K562 (cell line): ENCODE measurements around the gene NOL12. TPM values are rescaled to one million over a fixed set of nuclear protein-coding genes. Genes with fewer than 3 reads are reported as not detected.

Source experiments
- ATAC-seq: fragments of 200-7000 bp; cut with Tn5 transposase; 3 replicates; pipeline ENCODE4 v1.9.1; 2020; ENCODE audit warnings: moderate library complexity
- BruUV-seq: library from RNA; stranded (reverse); fragments of 400-500 nt; replicated peaks from 2 replicates; lab custom pipeline; 2021; lab: Mats Ljungman, UMichigan
- CTCF ChIA-PET: fragments of 300-600 bp; formaldehyde crosslinking; extraction: SDS; loops from one replicate; lab custom pipeline; 2021; ENCODE audit warnings: low intra/inter-chr PET ratio; lab: Yijun Ruan, JAX
- POLR2A ChIA-PET: fragments of 300-600, 350-650 bp; sonication (Branson Sonifier 250); formaldehyde crosslinking; extraction: SDS; loops from one replicate; lab custom pipeline; 2021; ENCODE audit warnings: antibody characterized with exemption, inconsistent platforms; lab: Yijun Ruan, JAX
- DNase-seq, 4 experiments: peaks; one replicate each; pipeline versions ENCODE4 v3.0.0 to v3.0.0-alpha.2; 2011 to 2018; ENCODE audit warnings: low spot score in 3 of 4, mixed read lengths in 3 of 4; ENCODE audit errors: extremely low read depth in 1 of 4
- FAIRE-seq: peaks from 2 replicates; lab custom pipeline; 2011; peaks lifted over from hg19 to GRCh38; lab: Jason Lieb, UNC
- H2AFZ ChIP-seq: 2 replicates; pipeline ENCODE4 v1.6.0; 2011; ENCODE audit warnings: low read depth, low read length, control low read depth, inconsistent platforms
- H3K27ac ChIP-seq: fragments of 200-600 bp; 3 replicates; pipeline ENCODE4 v1.8.0; 2011; ENCODE audit warnings: low read depth, mild to moderate bottlenecking, control low read depth, inconsistent platforms, low read length, moderate library complexity, mixed read lengths; ENCODE audit errors: extremely low read depth
- H3K27me3 ChIP-seq, 2 experiments: fragments of 300-600 bp in 1 of 2; 2 replicates in 1 of 2; 3 replicates in 1 of 2; pipeline versions ENCODE4 v1.6.0 to v1.8.0; 2011; ENCODE audit warnings: inconsistent platforms in 2 of 2, low read length in 2 of 2, mild to moderate bottlenecking in 1 of 2, mixed read lengths in 1 of 2, moderate library complexity in 1 of 2; ENCODE audit not compliant: control insufficient read depth in 2 of 2, insufficient read depth in 2 of 2
- H3K36me3 ChIP-seq: fragments of 300-600 bp; 3 replicates; pipeline ENCODE4 v1.8.0; 2011; ENCODE audit warnings: mild to moderate bottlenecking, low read length, inconsistent platforms; ENCODE audit not compliant: control insufficient read depth, insufficient read depth
- H3K4me1 ChIP-seq, 2 experiments: fragments of 200-600 bp in 1 of 2; replicated peaks in 1 of 2; 2 replicates in 1 of 2; 3 replicates in 1 of 2; pipeline versions ENCODE4 v1.5.1 to v1.8.0; 2011; ENCODE audit warnings: inconsistent platforms in 2 of 2, low read length in 2 of 2, mild to moderate bottlenecking in 1 of 2, mixed read lengths in 1 of 2, moderate library complexity in 1 of 2; ENCODE audit not compliant: control insufficient read depth in 2 of 2, insufficient read depth in 2 of 2
- H3K4me2 ChIP-seq: 2 replicates; pipeline ENCODE4 v1.6.1; 2011; ENCODE audit warnings: low read length, control low read depth, inconsistent platforms, mixed read lengths; ENCODE audit not compliant: insufficient read depth
- H3K4me3 ChIP-seq: fragments of 200-600 bp; sonication (generic), shearing (Covaris generic); 2 replicates; pipeline ENCODE4 v1.5.1; 2016; ENCODE audit warnings: control low read depth, inconsistent platforms
- H3K79me2 ChIP-seq: fragments of 200-600 bp; 3 replicates; pipeline ENCODE4 v1.8.0; 2011; ENCODE audit warnings: low read length, inconsistent platforms; ENCODE audit not compliant: control insufficient read depth, insufficient read depth
- H3K9ac ChIP-seq, 2 experiments: 2 replicates each; pipeline versions ENCODE4 v1.6.0 to v1.6.1; 2011; ENCODE audit warnings: low read depth in 2 of 2, low read length in 2 of 2, control low read depth in 1 of 2, inconsistent platforms in 1 of 2, mild to moderate bottlenecking in 1 of 2, mixed read lengths in 1 of 2; ENCODE audit not compliant: insufficient read depth in 1 of 2
- H3K9me1 ChIP-seq: one replicate; pipeline ENCODE4 v1.6.0; 2011; ENCODE audit warnings: inconsistent platforms, mild to moderate bottlenecking, low read length, moderate library complexity; ENCODE audit not compliant: control insufficient read depth, insufficient read depth
- H3K9me3 ChIP-seq: replicated peaks from 2 replicates; pipeline ENCODE4 v1.5.1; 2011; ENCODE audit warnings: low read depth, low read length, inconsistent platforms; ENCODE audit not compliant: control insufficient read depth, insufficient read depth
- H4K20me1 ChIP-seq: replicated peaks from 2 replicates; pipeline ENCODE4 v1.6.1; 2011; ENCODE audit warnings: low read length, inconsistent platforms, mixed read lengths; ENCODE audit not compliant: control insufficient read depth, insufficient read depth
- ATF1 ChIP-seq, 2 experiments: fragments of 450-650 bp in 1 of 2; IDR thresholded peaks; 2 replicates each; pipeline ENCODE4 v1.6.1; 2016; ENCODE audit warnings: missing compliant biosample characterization in 1 of 2, missing genetic modification characterization in 1 of 2
- BRF1 ChIP-seq: IDR thresholded peaks from 3 replicates; pipeline ENCODE4 v1.6.1; 2011; ENCODE audit warnings: borderline replicate concordance, mild to moderate bottlenecking; ENCODE audit not compliant: insufficient read length; ENCODE audit errors: extremely low read depth
- SLC30A9 ChIP-seq: fragments of 250-450 bp; sonication (Bioruptor Pico); IDR thresholded peaks from 2 replicates; pipeline ENCODE4 v1.8.0; 2022; ENCODE audit warnings: mild to moderate bottlenecking, moderate library complexity
- SMARCC2 ChIP-seq: fragments of 450-650 bp; IDR thresholded peaks from 2 replicates; pipeline ENCODE4 v1.6.1; 2017; ENCODE audit warnings: antibody characterized with exemption, moderate library complexity, mild to moderate bottlenecking, low read depth
- TARDBP ChIP-seq: fragments of 450-650 bp; IDR thresholded peaks from 2 replicates; pipeline ENCODE4 v1.6.1; 2016
- ZKSCAN1 ChIP-seq: fragments of 150-350 bp; IDR thresholded peaks from 2 replicates; pipeline ENCODE4 v1.6.1; 2016; ENCODE audit warnings: low read depth, low read length
- WGBS: fragments of 100-300 bp; shearing (Covaris generic); methylation state at CpG from one replicate; pipeline ENCODE4 v1.1.6; 2016; ENCODE audit warnings: low coverage, mixed read lengths; ENCODE audit not compliant: insufficient coverage; ENCODE audit errors: missing lambda C conversion rate; 5-methylcytosine and 5-hydroxymethylcytosine counted together
- in situ Hi-C: fragments of 300-500 bp; cut with MboI; formaldehyde crosslinking; loops from 4 replicates; pipeline ENCODE4 v1.15.0; 2018; ENCODE audit warnings: inconsistent platforms, mixed read lengths
- intact Hi-C: fragments of 100-400 bp; cut with micrococcal nuclease; formaldehyde crosslinking; loops from 2 replicates; pipeline ENCODE4 v1.14.2; 2022
- polyA plus RNA-seq, 8 experiments: library from polyadenylated mRNA; depleted of rRNA in 4 of 8; stranded (reverse) in 5 of 8; unstranded in 3 of 8; fragments of >200 nt; fragmentation: Nextera tagmentation in 2 of 8; fragmentation: Illumina TruSeq in 1 of 8; extraction: Ambion mirVana in 2 of 8; extraction: Trizol in 1 of 8; gene quantifications; 2 replicates each; pipeline versions ENCODE4 v1.2.1 to v1.2.3, GENCODE V29; 2011 to 2014; ENCODE audit warnings: inconsistent platforms in 1 of 8, missing spikeins in 1 of 8
- total RNA-seq, 7 experiments: library from RNA; depleted of rRNA in 6 of 7; stranded (reverse); fragments of >200 nt in 6 of 7; fragmentation: Illumina TruSeq in 2 of 7; extraction: Trizol in 2 of 7; gene quantifications; 2 replicates each; pipeline versions ENCODE4 v1.2.1 to v1.2.3, GENCODE V29; 2011 to 2021; ENCODE audit warnings: low replicate concordance in 1 of 7
- TF ChIP-seq, protein P1 (sequence below): fragments of 450-650 bp; IDR thresholded peaks from 2 replicates; pipeline ENCODE4 v1.6.1; 2016; ENCODE audit warnings: borderline replicate concordance
- TF ChIP-seq, protein P2 (sequence below): fragments of 250-450 bp; sonication (Bioruptor Pico); IDR thresholded peaks from 2 replicates; pipeline ENCODE4 v1.8.0; 2022; ENCODE audit warnings: moderate library complexity, mild to moderate bottlenecking, inconsistent platforms
- TF ChIP-seq, protein P3 (sequence below): IDR thresholded peaks from 2 replicates; pipeline ENCODE4 v1.6.1; 2012; ENCODE audit warnings: low read depth, low read length, improper control_type of control experiment, borderline replicate concordance
- TF ChIP-seq, protein P4 (sequence below): fragments of 450-650 bp; IDR thresholded peaks from 2 replicates; pipeline ENCODE4 v1.6.1; 2018; ENCODE audit not compliant: partially characterized antibody

NOL12 gene
- total and polyA plus RNA-seq, 9 of the 15 experiments (the other 6 are each of a cell fraction or from before 2014, with no cell fraction given): 2.8 to 40.9 (median 28.5) TPM

DNA sequence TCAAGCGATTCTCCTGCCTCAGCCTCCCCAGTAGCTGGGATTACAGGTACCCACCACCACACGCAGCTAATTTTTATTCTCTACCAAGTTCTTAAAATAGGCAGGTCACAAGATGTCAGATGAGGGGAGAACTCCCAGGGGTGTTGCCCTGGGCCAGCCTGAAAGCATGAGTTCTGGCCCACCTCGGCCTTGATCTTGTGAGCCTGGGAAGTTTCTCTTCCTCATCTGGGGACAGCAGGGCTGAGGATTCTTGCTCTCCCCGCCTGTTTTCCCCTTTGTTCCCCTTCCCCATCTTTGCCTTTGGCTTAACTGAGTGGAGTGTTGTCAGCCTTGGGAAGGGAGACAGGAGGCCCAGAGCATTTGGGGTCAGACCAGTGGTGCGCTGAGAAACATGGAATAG is 24.1 kb upstream of the NOL12 start:
- Histone ChIP-seq H3K4me3 (no peak overlapping the region), H3K4me1 (peaks cover 20 to 34% of the 10 kb centered on the region in 2 experiments), H3K79me2 (peaks cover 69% of the 10 kb centered on the region), H3K27ac (no peak overlapping the region), H3K9me3 (no peaks in the 10 kb centered on the region), H3K9me1 (peaks cover 4% of the 10 kb centered on the region), H3K36me3 (peaks cover 60% of the 10 kb centered on the region; the same call in 2 of the 3 replicates), H3K9ac (peak overlapping the region in 1 of 2 experiments; percentile 1; a peak in 1 of 4 replicates), H2AFZ (no peak overlapping the region), H3K4me2 (no peak overlapping the region), H3K27me3 (no peaks in the 10 kb centered on the region), H4K20me1 (peaks cover 17% of the 10 kb centered on the region)
- in situ Hi-C loops (no loop called here), intact Hi-C loops (no loop called here)
- DNase-seq: no peak
- no peak for ATAC-seq
- WGBS: 100% methylated on average over 3 of the region's 5 CpGs
- CTCF ChIA-PET: interaction anchor here (0.8 to 1.0 kb wide), 2 partner anchors 20 to 24 kb away, joined by 3 to 4 read pairs; partner anchors contain the start of gene NOL12
- POLR2A ChIA-PET: interaction anchor here (1.7 kb wide), 2 partner anchors 9 to 13 kb away, joined by 10 to 11 read pairs; partner anchors contain the start of gene LGALS1
- no peak for FAIRE-seq
- TF ChIP-seq, protein P1, sequence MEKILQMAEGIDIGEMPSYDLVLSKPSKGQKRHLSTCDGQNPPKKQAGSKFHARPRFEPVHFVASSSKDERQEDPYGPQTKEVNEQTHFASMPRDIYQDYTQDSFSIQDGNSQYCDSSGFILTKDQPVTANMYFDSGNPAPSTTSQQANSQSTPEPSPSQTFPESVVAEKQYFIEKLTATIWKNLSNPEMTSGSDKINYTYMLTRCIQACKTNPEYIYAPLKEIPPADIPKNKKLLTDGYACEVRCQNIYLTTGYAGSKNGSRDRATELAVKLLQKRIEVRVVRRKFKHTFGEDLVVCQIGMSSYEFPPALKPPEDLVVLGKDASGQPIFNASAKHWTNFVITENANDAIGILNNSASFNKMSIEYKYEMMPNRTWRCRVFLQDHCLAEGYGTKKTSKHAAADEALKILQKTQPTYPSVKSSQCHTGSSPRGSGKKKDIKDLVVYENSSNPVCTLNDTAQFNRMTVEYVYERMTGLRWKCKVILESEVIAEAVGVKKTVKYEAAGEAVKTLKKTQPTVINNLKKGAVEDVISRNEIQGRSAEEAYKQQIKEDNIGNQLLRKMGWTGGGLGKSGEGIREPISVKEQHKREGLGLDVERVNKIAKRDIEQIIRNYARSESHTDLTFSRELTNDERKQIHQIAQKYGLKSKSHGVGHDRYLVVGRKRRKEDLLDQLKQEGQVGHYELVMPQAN: no peak
- TF ChIP-seq ZKSCAN1: no peak
- TF ChIP-seq BRF1: no peak
- TF ChIP-seq, protein P2, sequence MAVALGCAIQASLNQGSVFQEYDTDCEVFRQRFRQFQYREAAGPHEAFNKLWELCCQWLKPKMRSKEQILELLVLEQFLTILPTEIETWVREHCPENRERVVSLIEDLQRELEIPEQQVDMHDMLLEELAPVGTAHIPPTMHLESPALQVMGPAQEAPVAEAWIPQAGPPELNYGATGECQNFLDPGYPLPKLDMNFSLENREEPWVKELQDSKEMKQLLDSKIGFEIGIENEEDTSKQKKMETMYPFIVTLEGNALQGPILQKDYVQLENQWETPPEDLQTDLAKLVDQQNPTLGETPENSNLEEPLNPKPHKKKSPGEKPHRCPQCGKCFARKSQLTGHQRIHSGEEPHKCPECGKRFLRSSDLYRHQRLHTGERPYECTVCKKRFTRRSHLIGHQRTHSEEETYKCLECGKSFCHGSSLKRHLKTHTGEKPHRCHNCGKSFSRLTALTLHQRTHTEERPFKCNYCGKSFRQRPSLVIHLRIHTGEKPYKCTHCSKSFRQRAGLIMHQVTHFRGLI (CRISPR knock-in tag): no peak
- no peak for TF ChIP-seq TARDBP
- TF ChIP-seq, protein P3, sequence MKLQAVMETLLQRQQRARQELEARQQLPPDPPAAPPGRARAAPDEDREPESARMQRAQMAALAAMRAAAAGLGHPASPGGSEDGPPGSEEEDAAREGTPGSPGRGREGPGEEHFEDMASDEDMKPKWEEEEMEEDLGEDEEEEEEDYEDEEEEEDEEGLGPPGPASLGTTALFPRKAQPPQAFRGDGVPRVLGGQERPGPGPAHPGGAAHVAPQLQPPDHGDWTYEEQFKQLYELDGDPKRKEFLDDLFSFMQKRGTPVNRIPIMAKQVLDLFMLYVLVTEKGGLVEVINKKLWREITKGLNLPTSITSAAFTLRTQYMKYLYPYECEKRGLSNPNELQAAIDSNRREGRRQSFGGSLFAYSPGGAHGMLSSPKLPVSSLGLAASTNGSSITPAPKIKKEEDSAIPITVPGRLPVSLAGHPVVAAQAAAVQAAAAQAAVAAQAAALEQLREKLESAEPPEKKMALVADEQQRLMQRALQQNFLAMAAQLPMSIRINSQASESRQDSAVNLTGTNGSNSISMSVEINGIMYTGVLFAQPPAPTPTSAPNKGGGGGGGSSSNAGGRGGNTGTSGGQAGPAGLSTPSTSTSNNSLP: no peak
- TF ChIP-seq, protein P4, sequence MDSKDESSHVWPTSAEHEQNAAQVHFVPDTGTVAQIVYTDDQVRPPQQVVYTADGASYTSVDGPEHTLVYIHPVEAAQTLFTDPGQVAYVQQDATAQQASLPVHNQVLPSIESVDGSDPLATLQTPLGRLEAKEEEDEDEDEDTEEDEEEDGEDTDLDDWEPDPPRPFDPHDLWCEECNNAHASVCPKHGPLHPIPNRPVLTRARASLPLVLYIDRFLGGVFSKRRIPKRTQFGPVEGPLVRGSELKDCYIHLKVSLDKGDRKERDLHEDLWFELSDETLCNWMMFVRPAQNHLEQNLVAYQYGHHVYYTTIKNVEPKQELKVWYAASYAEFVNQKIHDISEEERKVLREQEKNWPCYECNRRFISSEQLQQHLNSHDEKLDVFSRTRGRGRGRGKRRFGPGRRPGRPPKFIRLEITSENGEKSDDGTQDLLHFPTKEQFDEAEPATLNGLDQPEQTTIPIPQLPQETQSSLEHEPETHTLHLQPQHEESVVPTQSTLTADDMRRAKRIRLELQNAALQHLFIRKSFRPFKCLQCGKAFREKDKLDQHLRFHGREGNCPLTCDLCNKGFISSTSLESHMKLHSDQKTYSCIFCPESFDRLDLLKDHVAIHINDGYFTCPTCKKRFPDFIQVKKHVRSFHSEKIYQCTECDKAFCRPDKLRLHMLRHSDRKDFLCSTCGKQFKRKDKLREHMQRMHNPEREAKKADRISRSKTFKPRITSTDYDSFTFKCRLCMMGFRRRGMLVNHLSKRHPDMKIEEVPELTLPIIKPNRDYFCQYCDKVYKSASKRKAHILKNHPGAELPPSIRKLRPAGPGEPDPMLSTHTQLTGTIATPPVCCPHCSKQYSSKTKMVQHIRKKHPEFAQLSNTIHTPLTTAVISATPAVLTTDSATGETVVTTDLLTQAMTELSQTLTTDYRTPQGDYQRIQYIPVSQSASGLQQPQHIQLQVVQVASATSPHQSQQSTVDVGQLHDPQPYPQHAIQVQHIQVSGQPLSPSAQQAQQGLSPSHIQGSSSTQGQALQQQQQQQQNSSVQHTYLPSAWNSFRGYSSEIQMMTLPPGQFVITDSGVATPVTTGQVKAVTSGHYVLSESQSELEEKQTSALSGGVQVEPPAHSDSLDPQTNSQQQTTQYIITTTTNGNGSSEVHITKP: no peak
- TF ChIP-seq SMARCC2: no peak
- no peak for TF ChIP-seq SLC30A9 (CRISPR knock-in tag)
- TF ChIP-seq ATF1 (CRISPR knock-in tag; IDR thresholded peaks at IDR 0.05): no peak
- no peak for TF ChIP-seq ATF1 (tag; IDR thresholded peaks at IDR 0.05)
- no TSS peak for BruUV-seq
